Brain microvascular endothelial cell (primary cell): ENCODE results near the gene NLRC3.
"Not testable (repeated sequence)": the region's sequence is repeated elsewhere in the genome, so short reads cannot be mapped to it uniquely, and the experiment has no call there.

ENCODE experiments used
- DNase-seq: peaks from one replicate; pipeline ENCODE4 v3.0.0-alpha.2; 2020
- H3K27ac ChIP-seq: fragments of 250-450 bp; sonication (Bioruptor Pico); 2 replicates; pipeline ENCODE4 v1.5.1; 2020; ENCODE audit warnings: mild to moderate bottlenecking, moderate library complexity
- H3K27me3 ChIP-seq: fragments of 250-450 bp; sonication (Bioruptor Pico); replicated peaks from 2 replicates; pipeline ENCODE4 v1.5.1; 2020; ENCODE audit warnings: mild to moderate bottlenecking
- H3K36me3 ChIP-seq: fragments of 250-450 bp; sonication (Bioruptor Pico); replicated peaks from 2 replicates; pipeline ENCODE4 v1.5.1; 2020; ENCODE audit warnings: mild to moderate bottlenecking
- H3K4me3 ChIP-seq: 2 replicates; pipeline ENCODE4 v1.5.1; 2011; ENCODE audit warnings: low read depth, mild to moderate bottlenecking, control low read depth, low read length, moderate library complexity
- CTCF ChIP-seq: IDR thresholded peaks from 2 replicates; pipeline ENCODE4 v1.5.1; 2011; ENCODE audit warnings: low read depth, mild to moderate bottlenecking, moderate library complexity, low read length, control low read depth, inconsistent platforms; ENCODE audit errors: missing control alignments
- in situ Hi-C: cut with HindIII; loops from 2 replicates; pipeline ENCODE4 v1.10.0; 2017; ENCODE audit warnings: low sequenced_read_pairs, low pct_ligation_motif_present

NLRC3 gene

GRCh38 chr16:3528406-3528805, 48.8 kb downstream of the NLRC3 start:
- H3K36me3 ChIP-seq = peaks cover 11% of the 10 kb centered on the region
- H3K27me3 ChIP-seq = no peaks in the 10 kb centered on the region
- TF ChIP-seq CTCF = no peak
- in situ Hi-C loops = no loop called here
- H3K4me3 ChIP-seq = no peak overlapping the region
- DNase-seq = no peak
- H3K27ac ChIP-seq = no peak overlapping the region

GRCh38 chr16:3527216-3527829, 49.9 kb downstream of the NLRC3 start:
- H3K27ac ChIP-seq, in situ Hi-C loops, H3K27me3 ChIP-seq, H3K4me3 ChIP-seq: not testable (repeated sequence)
- peak; percentile 74 for DNase-seq
- H3K36me3 ChIP-seq = peaks cover 14% of the 10 kb centered on the region
- TF ChIP-seq CTCF = peak; percentile 72

- in situ Hi-C loops = no loop called here
- TF ChIP-seq CTCF = no peak
- Histone ChIP-seq H3K4me3 (no peak overlapping the region), H3K36me3 (peaks cover 14% of the 10 kb centered on the region), H3K27me3 (no peaks in the 10 kb centered on the region), H3K27ac (no peak overlapping the region)
- DNase-seq = no peak
These were observed 51.3 kb downstream of the NLRC3 start for GRCh38 chr16:3525951-3526350.

GRCh38 chr16:3523281-3523680, 53.9 kb downstream of the NLRC3 start:
- TF ChIP-seq CTCF = no peak
- peaks cover 9% of the 10 kb centered on the region for H3K36me3 ChIP-seq
- no peak overlapping the region for H3K27ac ChIP-seq
- H3K27me3 ChIP-seq = no peaks in the 10 kb centered on the region
- in situ Hi-C loops = no loop called here
- DNase-seq = no peak
- H3K4me3 ChIP-seq = no peak overlapping the region

- no peak overlapping the region for H3K4me3 ChIP-seq
- in situ Hi-C loops = no loop called here
- TF ChIP-seq CTCF = no peak
- H3K27ac ChIP-seq = no peak overlapping the region
- peaks cover 14% of the 10 kb centered on the region for H3K36me3 ChIP-seq
- H3K27me3 ChIP-seq = no peaks in the 10 kb centered on the region
- no peak for DNase-seq
These were observed 56.4 kb downstream of the NLRC3 start for GRCh38 chr16:3520841-3521240.

GRCh38 chr16:3520413-3520812, 56.8 kb downstream of the NLRC3 start:
- Histone ChIP-seq H3K36me3 (peaks cover 16% of the 10 kb centered on the region), H3K27ac (no peak overlapping the region)
- TF ChIP-seq CTCF = no peak

More at GRCh38 chr16:3520413-3520812, 56.8 kb downstream of the NLRC3 start:
- no peaks in the 10 kb centered on the region for H3K27me3 ChIP-seq
- H3K4me3 ChIP-seq = no peak overlapping the region
- DNase-seq = no peak
- in situ Hi-C loops = no loop called here
